Measurements from ENCODE around the gene TRIM3. TPM values are rescaled to one million over a fixed set of nuclear protein-coding genes. Genes with fewer than 3 reads are reported as not detected.

The TRIM3 gene
- total RNA-seq, 1 experiment from 2014 or later = 14.4 TPM

- H3T11ph ChIP-seq (ENCODE audit: low read length) = no peak overlapping the region
- no peak overlapping the region for H3K14ac ChIP-seq (ENCODE audit: insufficient read depth, low read length)
- no peak overlapping the region for H2AFZ ChIP-seq (ENCODE audit: low read length)
- H2BK120ac ChIP-seq (ENCODE audit: low read depth, low read length, poor library complexity, severe bottlenecking) = no peak overlapping the region
- no peak overlapping the region for H2AK5ac ChIP-seq (ENCODE audit: insufficient read length, low read length)
- H4K20me1 ChIP-seq (ENCODE audit: control insufficient read depth, insufficient read depth, insufficient read length) = no peaks in the 10 kb centered on the region
- H2BK15ac ChIP-seq (ENCODE audit: low read depth, low read length) = no peak overlapping the region
- Mint-ChIP-seq H3K4me3 (no peak overlapping the region), H3K9me3 (peaks cover 0 to 5% of the 10 kb centered on the region in 2 experiments; a peak in 3 of 5 replicates), H3K27me3 (ENCODE audit: low read depth) (no peaks in the 10 kb centered on the region), H3K27ac (no peak overlapping the region), H3K36me3 (ENCODE audit: insufficient read depth in 1 of 3, low read depth in 3 of 3) (peaks cover 19 to 40% (median 37%) of the 10 kb centered on the region in 3 experiments), H3K4me1 (no peaks in the 10 kb centered on the region)
- H3K56ac ChIP-seq (ENCODE audit: insufficient read length, low read depth, low read length) = no peak overlapping the region
- no peaks in the 10 kb centered on the region for H3K9me3 ChIP-seq (ENCODE audit: control insufficient read depth, low read depth, low read length)
- H4K5ac ChIP-seq (ENCODE audit: insufficient read length, low read depth, low read length) = no peak overlapping the region
- no peaks in the 10 kb centered on the region for H3K27me3 ChIP-seq (ENCODE audit: insufficient read depth, low read length)
- H3K79me2 ChIP-seq (ENCODE audit: insufficient read depth, low read length) = no peaks in the 10 kb centered on the region
- H3K27ac ChIP-seq (ENCODE audit: insufficient read length, low read depth, low read length) = no peak overlapping the region
- H2BK20ac ChIP-seq (ENCODE audit: low read depth, low read length, poor library complexity, severe bottlenecking) = no peak overlapping the region
- TF ChIP-seq CTCF (conservative IDR thresholded peaks at IDR 0.05) = no peak
- DNase-seq = no peak
- H3K9ac ChIP-seq (ENCODE audit: extremely low read depth, insufficient read length, low read length) = no peak overlapping the region
- no peak overlapping the region for H3K4me2 ChIP-seq (ENCODE audit: insufficient read depth, insufficient read length, low read length)
- H2BK12ac ChIP-seq (ENCODE audit: insufficient read length, low read depth, low read length) = no peak overlapping the region
- no peak overlapping the region for H4K8ac ChIP-seq (replicated peaks; ENCODE audit: insufficient read length, low read depth, low read length)
- H3K18ac ChIP-seq (ENCODE audit: insufficient read length, low read depth, low read length) = no peak overlapping the region
- no peak overlapping the region for H3K23ac ChIP-seq (ENCODE audit: insufficient read length, low read depth, low read length)
- no peaks in the 10 kb centered on the region for H3K4me1 ChIP-seq (ENCODE audit: insufficient read depth, low read length)
- no peaks in the 10 kb centered on the region for H3K79me1 ChIP-seq (ENCODE audit: insufficient read depth, low read depth, low read length, poor library complexity, severe bottlenecking)
- no peak overlapping the region for H3K4ac ChIP-seq (ENCODE audit: low read depth, low read length)
- no peak overlapping the region for H4K91ac ChIP-seq (ENCODE audit: insufficient read length, low read depth, low read length)
- H2BK5ac ChIP-seq (ENCODE audit: insufficient read length, low read length) = no peak overlapping the region
- no peaks in the 10 kb centered on the region for H3K23me2 ChIP-seq (ENCODE audit: insufficient read length, low read depth, low read length, poor library complexity, severe bottlenecking)
These were observed 43.1 kb upstream of the TRIM3 start for GRCh38 chr11:6516865-6517264.

Measured in H9 (cell line).